Psoas muscle (tissue), 8 donors: ENCODE data around the gene SRP19. TPM values are rescaled to one million over a fixed set of nuclear protein-coding genes. Genes with fewer than 3 reads are reported as not detected.
A peak's percentile ranks its signal among the peaks of the same experiment; 100 is the strongest.

Source experiments
- ATAC-seq, 4 donors: fragments of 200-7000 bp; cut with Tn5 transposase; one replicate each; pipeline ENCODE4 v1.9.1; 2020; ENCODE audit warnings: moderate library complexity in 3 of 4, mild to moderate bottlenecking in 2 of 4
- DNase-seq, 2 donors: peaks; one replicate each; pipeline ENCODE4 v3.0.0-alpha.2; 2020
- H3K27ac ChIP-seq: fragments of 200-600 bp; one replicate; pipeline ENCODE4 v1.8.0; 2022
- H3K27me3 ChIP-seq, 3 donors: fragments of 200-600 bp in 1 of 3; one replicate each; pipeline versions ENCODE4 v1.6.1 to v1.8.0; 2013 to 2022; ENCODE audit warnings: low read length in 2 of 3, mild to moderate bottlenecking in 2 of 3, moderate library complexity in 1 of 3; ENCODE audit not compliant: insufficient read depth in 3 of 3
- H3K36me3 ChIP-seq, 2 donors: fragments of 200-600 bp in 1 of 2; one replicate each; pipeline versions ENCODE4 v1.6.1 to v1.8.0; 2013 to 2022; ENCODE audit warnings: low read depth in 1 of 2, mild to moderate bottlenecking in 1 of 2, moderate library complexity in 1 of 2; ENCODE audit not compliant: insufficient read depth in 1 of 2
- H3K4me1 ChIP-seq: fragments of 200-600 bp; one replicate; pipeline ENCODE4 v1.8.0; 2022
- H3K4me3 ChIP-seq: fragments of 200-600 bp; one replicate; pipeline ENCODE4 v1.8.0; 2022; ENCODE audit warnings: mild to moderate bottlenecking
- H3K9me3 ChIP-seq: fragments of 200-600 bp; one replicate; pipeline ENCODE4 v1.8.0; 2022
- WGBS, 3 donors: extraction: QIAGEN DNeasy Blood & Tissue Kit; methylation state at CpG; one replicate each; pipeline versions ENCODE4 v1.1.6 to v1.1.7; 2013; 5-methylcytosine and 5-hydroxymethylcytosine counted together
- intact Hi-C, 2 donors: fragments of 100-400 bp; cut with DNase I; formaldehyde crosslinking; loops; one replicate each; pipeline versions ENCODE4 v1.11.0 to v1.14.2; 2022
- polyA plus RNA-seq, 3 donors: library from polyadenylated mRNA; stranded (reverse); fragments of 200-250 nt; gene quantifications; one replicate each; pipeline ENCODE4 v1.2.3, GENCODE V29; 2013
- total RNA-seq, 4 donors: library from RNA; stranded (reverse); fragmentation: NEBNext Ultra II Directional in 2 of 4; extraction: Animal tissue kit (Norgen Biotek cat#: 25700) in 2 of 4; gene quantifications; one replicate each; pipeline versions ENCODE4 v1.2.1 to v1.2.4, GENCODE V29; 2021 to 2023
- TF ChIP-seq, protein P1 (sequence below): fragments of 200-600 bp; IDR thresholded peaks from one replicate; pipeline ENCODE4 v1.8.0; 2022; ENCODE audit warnings: antibody characterized with exemption
- donor health status: healthy with polysubstance abuse.
- donor health status: DM: no; HTN: no; CAD: no; lungs with moderate emphysema.
- donor health status: Bipolar disorder and iron deficiency.
- donor health status: healthy.
- donor health status: DM: yes; HTN: yes; CAD: no.
- donor health status: DM: no; HTN: no; CAD: no.
- donor health status: DM: no; HTN: no; CAD: no.
- donor health status: DM: yes; HTN: yes; CAD: no.

The SRP19 gene
- total and polyA plus RNA-seq, 7 donors: 32.9 to 98.1 (median 44.5) TPM

DNA sequence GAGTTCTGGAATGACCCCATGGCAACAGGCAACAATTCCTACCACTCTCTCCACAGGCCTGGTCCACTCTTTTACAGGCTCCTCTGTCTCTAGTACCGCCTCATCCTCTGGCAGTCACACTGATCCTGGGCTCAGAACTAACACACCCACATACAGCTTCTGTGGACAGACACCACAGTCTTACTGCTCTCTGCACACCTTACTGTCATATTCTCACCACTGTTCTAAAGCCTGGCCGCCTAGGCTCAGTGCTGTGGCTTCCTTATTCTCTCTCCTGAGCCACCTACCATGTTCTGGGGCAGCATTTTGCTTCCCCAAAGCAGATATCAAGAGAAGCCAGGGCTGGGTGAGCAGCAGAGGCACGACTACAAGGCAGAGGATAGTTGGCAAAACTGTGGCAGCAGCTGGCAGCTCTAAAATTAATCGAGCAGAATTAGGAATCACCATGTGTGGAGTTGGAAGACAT is 46.1 kb downstream of the SRP19 start:
- peaks cover 26% of the 10 kb centered on the region for H3K4me1 ChIP-seq
- ATAC-seq (peak; percentile 54 to 76 (median 70)), DNase-seq (no peak)
- 26 to 38% (median 31%) methylated on average over 4 of the region's 4 CpGs for WGBS, 3 donors
- no peaks in the 10 kb centered on the region for H3K27me3 ChIP-seq
- intact Hi-C loops: no loop called here
- H3K9me3 ChIP-seq: no peaks in the 10 kb centered on the region
- H3K4me3 ChIP-seq: no peak overlapping the region
- H3K27ac ChIP-seq: peak overlapping the region; percentile 42
- peaks cover 0 to 39% of the 10 kb centered on the region in 2 donors for H3K36me3 ChIP-seq
- TF ChIP-seq, protein P1, sequence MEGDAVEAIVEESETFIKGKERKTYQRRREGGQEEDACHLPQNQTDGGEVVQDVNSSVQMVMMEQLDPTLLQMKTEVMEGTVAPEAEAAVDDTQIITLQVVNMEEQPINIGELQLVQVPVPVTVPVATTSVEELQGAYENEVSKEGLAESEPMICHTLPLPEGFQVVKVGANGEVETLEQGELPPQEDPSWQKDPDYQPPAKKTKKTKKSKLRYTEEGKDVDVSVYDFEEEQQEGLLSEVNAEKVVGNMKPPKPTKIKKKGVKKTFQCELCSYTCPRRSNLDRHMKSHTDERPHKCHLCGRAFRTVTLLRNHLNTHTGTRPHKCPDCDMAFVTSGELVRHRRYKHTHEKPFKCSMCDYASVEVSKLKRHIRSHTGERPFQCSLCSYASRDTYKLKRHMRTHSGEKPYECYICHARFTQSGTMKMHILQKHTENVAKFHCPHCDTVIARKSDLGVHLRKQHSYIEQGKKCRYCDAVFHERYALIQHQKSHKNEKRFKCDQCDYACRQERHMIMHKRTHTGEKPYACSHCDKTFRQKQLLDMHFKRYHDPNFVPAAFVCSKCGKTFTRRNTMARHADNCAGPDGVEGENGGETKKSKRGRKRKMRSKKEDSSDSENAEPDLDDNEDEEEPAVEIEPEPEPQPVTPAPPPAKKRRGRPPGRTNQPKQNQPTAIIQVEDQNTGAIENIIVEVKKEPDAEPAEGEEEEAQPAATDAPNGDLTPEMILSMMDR: no peak

DNA sequence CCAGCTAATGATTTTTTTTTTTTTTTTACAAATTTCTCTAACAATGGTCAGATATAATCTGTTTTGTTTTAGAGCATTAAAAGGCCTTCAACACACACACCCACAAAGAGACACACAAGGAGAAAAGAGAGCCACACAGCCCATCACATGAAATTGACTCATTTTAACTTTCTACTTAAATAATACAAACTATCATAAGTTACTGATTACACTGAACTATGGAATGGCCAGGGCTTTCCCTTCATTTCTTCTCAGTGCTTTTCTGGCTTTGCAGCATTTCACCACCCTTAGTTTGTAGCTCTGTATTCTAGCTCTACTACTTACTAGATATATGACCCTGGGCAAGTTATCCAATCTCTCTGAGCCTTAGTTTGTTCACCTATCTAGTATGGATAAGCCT is 47.8 kb downstream of the SRP19 start:
- no peak for DNase-seq
- intact Hi-C loops: no loop called here

DNA sequence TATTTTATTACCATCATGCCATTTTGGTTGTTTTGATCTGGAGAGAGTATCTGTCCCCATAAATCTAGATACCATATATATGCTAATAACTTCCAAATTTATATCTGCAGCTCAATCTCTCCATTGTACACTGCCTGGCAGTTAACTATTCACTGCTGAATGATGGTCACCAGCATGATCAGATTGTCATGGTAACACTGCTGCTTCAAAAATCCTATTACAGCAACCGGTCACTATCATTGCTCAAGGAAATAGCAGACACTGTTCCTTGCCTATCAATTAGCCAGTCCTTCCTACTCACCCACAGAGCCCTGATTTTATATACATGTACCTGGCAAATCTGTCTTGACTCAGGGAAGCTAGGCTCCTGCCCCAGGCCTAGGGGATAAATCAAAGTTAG is 49.4 kb downstream of the SRP19 start:
- WGBS, 3 donors: 83 to 96% (median 85%) methylated on average over 1 of the region's 1 CpG
- DNase-seq (no peak), ATAC-seq (no peak)
- Histone ChIP-seq H3K27me3 (no peaks in the 10 kb centered on the region), H3K36me3 (peaks cover 0 to 38% of the 10 kb centered on the region in 2 donors), H3K4me3 (no peak overlapping the region), H3K9me3 (no peaks in the 10 kb centered on the region), H3K4me1 (peaks cover 48% of the 10 kb centered on the region), H3K27ac (no peak overlapping the region)
- TF ChIP-seq, protein P1: no peak
- intact Hi-C loops: no loop called here

More for the DNA sequence above, 47.8 kb downstream of the SRP19 start:
- Histone ChIP-seq H3K27ac (no peak overlapping the region), H3K4me1 (peaks cover 33% of the 10 kb centered on the region), H3K4me3 (no peak overlapping the region), H3K27me3 (no peaks in the 10 kb centered on the region), H3K9me3 (no peaks in the 10 kb centered on the region), H3K36me3 (peaks cover 0 to 35% of the 10 kb centered on the region in 2 donors)
- TF ChIP-seq, protein P1: no peak
- ATAC-seq: no peak

DNA sequence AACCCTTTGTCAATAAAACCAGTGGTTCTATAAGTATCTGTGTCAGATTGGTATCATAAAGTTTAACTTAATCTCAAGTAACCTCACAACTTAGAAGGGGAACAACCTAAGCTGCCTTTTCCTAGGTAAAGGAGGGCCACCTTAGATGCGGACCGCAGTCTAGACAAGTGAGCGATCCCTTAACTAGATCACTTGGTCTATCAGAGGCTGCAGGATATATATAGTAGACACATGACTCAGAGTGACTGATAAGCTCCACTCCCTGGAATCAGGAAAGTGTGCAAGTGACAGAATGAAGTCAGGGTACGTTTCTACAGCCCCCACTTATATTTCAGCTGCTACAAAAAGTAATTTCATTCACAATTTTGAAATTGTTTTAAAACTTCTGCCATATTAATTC is 53.5 kb downstream of the SRP19 start:
- TF ChIP-seq, protein P1: no peak
- Histone ChIP-seq H3K27ac (no peak overlapping the region), H3K9me3 (no peaks in the 10 kb centered on the region), H3K27me3 (no peaks in the 10 kb centered on the region), H3K4me1 (peaks cover 57% of the 10 kb centered on the region), H3K36me3 (peaks cover 9 to 65% of the 10 kb centered on the region in 2 donors), H3K4me3 (no peak overlapping the region)
- DNase-seq (no peak), ATAC-seq (peak; percentile 74 to 91 (median 86))
- 66 to 76% (median 72%) methylated on average over 4 of the region's 4 CpGs for WGBS, 3 donors
- intact Hi-C loops: no loop called here

DNA sequence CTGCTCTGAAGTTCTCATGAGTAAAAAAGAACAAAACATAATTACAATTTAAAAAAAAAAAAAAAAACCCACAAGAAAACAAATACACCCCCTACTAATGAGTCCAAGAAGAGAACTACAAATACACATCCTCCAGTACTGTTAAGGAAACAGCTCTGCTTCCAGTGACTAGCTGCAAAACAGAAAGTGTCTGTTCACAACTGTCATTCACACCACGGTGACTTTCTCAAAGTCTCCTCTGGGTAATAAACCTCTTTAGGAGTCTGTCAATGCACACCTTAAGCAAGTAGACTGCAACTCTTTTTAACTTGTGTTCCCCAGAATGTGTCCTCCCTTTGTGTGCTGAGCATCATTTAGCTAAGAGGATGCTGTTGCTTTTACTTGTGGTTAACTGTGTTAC is 54.7 kb downstream of the SRP19 start:
- no peak for ATAC-seq
- intact Hi-C loops: loop anchor here in 1 of 2 donors (5.0 kb wide), 1 partner anchor 54 kb away; the partner anchor contains the start of gene SRP19
- no peak overlapping the region for H3K4me3 ChIP-seq
- DNase-seq: no peak
- no peak overlapping the region for H3K27ac ChIP-seq
- no peaks in the 10 kb centered on the region for H3K9me3 ChIP-seq
- peaks cover 9 to 59% of the 10 kb centered on the region in 2 donors for H3K36me3 ChIP-seq
- no peaks in the 10 kb centered on the region for H3K27me3 ChIP-seq
- TF ChIP-seq, protein P1: no peak
- 19 to 27% (median 19%) methylated on average over 1 of the region's 1 CpG for WGBS, 3 donors
- H3K4me1 ChIP-seq: peaks cover 66% of the 10 kb centered on the region
